Left colon (tissue), 2 donors: ENCODE data around the gene TPGS1. TPM values are rescaled to one million over a fixed set of nuclear protein-coding genes. Genes with fewer than 3 reads are reported as not detected.

Experiments used
- ATAC-seq: fragments of 200-7000 bp; cut with Tn5 transposase; one replicate; pipeline ENCODE4 v1.9.1; 2020; ENCODE audit warnings: mild to moderate bottlenecking, moderate library complexity
- DNase-seq, 2 donors: peaks; one replicate each; pipeline ENCODE4 v3.0.0-alpha.2; 2020
- intact Hi-C, 2 donors: fragments of 100-400 bp; cut with DNase I in 1 of 2; cut with micrococcal nuclease in 1 of 2; formaldehyde crosslinking; loops; one replicate each; pipeline versions ENCODE4 v1.11.2 to v1.14.0; 2022; cut with DNase I, micrococcal nuclease
- long read RNA-seq: library from polyadenylated mRNA; unstranded; transcript quantifications from one replicate; pipeline ENCODE4 v2.0.0, GENCODE V29; 2021
- total RNA-seq, 2 donors: library from RNA; stranded (reverse); fragmentation: NEBNext Ultra II Directional; extraction: Animal tissue kit (Norgen Biotek cat#: 25700); gene quantifications; one replicate each; pipeline ENCODE4 v1.2.1, GENCODE V29; 2021
- donor health status: DM: no; HTN: no; CAD: no.
- donor health status: DM: yes; HTN: yes; CAD: no.

Gene TPGS1
- 10 to 100 TPM; 17.4 to 19.9 TPM for total RNA-seq
- long read RNA-seq, transcript TPGS1-201 (2 exons, 1,114 nt), result major isoform, 52 of 55 reads
- long read RNA-seq, partial matches to known transcripts, result 0 of 55 reads
- long read RNA-seq, other reads (novel, unspliced or antisense), result 1 of 55 reads

- ATAC-seq (peak; percentile 77), DNase-seq (peak; percentile 69 to 93)
Observed at GRCh38 chr19:507286-508203, at the start of gene TPGS1. TPGS1 (plus strand) TSS chr19:507497; CDS start chr19:507507, 10 bp downstream.

DNA sequence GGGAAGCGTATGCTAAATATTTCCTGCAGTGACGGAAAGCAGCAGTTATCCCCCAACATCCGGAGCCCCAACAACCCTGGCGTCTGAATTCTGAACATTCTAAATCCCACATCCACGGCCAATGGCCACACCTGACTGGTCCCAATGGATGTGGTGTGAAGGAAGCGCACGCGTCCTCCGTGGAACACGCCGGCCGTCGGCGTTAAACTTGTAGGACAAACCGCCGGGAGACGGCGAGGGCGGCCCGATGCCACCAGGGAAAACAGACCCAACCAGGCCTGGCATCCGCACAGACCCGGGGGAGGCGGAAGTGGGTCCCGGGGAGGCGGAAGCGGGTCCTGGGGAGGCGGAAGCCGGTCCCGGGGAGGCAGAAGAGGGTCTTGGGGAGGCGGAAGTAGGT lies 49.7 kb upstream of the TPGS1 start:
- intact Hi-C loops, result no loop called here

More at GRCh38 chr19:507286-508203, at the start of gene TPGS1:
- intact Hi-C loops, result no loop called here

DNA sequence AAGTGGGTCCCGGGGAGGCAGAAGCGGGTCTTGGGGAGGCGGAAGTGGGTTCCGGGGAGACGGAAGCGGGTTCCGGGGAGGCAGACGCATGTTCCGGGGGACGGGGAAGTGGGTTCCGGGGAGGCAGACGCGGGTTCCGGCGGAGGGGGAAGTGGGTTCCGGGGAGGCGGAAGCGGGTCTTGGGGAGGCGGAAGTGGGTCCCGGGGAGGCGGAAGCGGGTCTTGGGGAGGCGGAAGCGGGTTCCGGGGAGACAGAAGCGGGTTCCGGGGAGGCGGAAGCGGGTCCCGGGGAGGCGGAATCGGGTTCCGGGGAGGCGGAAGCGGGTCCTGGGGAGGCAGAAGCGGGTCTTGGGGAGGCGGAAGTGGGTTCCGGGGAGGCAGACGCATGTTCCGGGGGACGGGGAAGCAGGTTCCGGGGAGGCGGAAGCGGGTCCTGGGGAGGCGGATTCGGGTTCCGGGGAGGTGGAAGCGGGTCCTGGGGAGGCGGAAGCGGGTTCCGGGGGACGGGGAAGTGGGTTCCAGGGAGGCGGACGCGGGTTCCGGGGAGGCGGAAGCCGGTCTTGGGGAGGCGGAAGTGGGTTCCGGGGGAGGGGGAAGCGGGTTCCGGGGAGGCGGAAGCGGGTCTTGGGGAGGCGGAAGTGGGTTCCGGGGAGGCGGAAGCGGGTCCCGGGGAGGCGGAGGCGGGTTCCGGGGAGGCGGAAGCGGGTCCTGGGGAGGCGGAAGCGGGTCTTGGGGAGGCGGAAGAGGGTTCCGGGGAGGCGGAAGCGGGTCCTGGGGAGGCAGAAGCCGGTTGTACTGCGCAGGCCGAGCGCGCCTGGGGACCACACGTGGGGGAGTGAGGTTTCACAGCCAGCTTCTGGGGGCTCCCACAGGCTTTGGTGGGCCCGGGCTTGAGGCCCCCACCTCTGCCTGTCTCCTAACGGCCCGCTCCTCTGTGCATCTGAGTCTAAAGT lies 48.9 kb upstream of the TPGS1 start:
- ATAC-seq, result no peak
- intact Hi-C loops, result no loop called here
- no peak for DNase-seq

More for the DNA sequence above, 49.7 kb upstream of the TPGS1 start:
- ATAC-seq, result no peak
- no peak for DNase-seq

DNA sequence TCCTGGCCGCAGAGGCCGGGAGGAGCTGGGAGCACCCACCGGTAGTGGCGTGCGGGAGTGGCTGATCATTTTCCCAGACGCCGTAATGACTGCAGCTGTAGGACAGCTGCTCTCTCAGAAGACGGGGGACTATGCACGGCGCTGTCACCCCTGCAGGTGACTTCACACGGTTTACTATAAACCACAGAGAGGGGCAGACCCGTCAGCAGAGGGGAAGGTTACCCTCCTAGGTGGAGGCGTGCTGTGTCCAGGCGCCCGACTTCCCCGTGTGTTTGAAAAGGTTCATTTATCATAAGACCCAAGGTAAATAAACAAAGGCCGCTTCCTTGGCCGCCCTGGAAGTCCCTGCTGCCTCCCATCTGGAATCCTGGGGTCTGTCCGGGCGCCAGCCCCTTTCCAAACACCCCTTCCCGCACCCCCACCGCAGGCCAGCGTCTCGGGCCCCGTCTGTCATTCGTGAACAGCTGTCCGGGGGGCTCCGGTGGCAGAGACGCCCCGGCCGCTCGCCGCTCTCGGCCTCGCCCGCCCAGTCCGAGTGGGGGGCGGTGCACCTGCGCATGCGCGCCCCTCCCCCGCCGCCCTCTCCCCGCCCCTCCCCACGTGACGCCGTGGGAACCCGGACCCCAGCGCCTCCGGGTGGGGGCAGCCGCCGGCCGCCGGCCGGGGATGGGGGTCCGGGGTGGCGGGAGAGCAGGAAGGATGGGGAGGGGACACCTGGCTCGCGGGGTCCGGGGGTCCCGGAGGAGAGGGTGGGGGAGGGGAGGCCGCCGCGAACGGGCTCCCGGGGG lies 47.4 kb upstream of the TPGS1 start:
- ATAC-seq, result peak; percentile 70
- intact Hi-C loops, result no loop called here
- DNase-seq, result peak; percentile 39 to 50

- intact Hi-C loops, result no loop called here
- no peak for DNase-seq
Observed at GRCh38 chr19:460877-461720, 46.2 kb upstream of the TPGS1 start, which contains the start of gene SHC2. SHC2 (minus strand) TSS chr19:461033; CDS start chr19:460996, 37 bp downstream.

GRCh38 chr19:461721-462551 lies 45.4 kb upstream of the TPGS1 start:
- peak; percentile 72 for ATAC-seq
- intact Hi-C loops, result no loop called here
- peak; percentile 57 to 69 for DNase-seq

More at GRCh38 chr19:460877-461720, 46.2 kb upstream of the TPGS1 start, which contains the start of gene SHC2:
- ATAC-seq, result no peak

- ATAC-seq (no peak), DNase-seq (no peak)
- intact Hi-C loops, result no loop called here
Observed at GRCh38 chr19:463483-464207, 43.7 kb upstream of the TPGS1 start.

GRCh38 chr19:464208-464545 lies 43.1 kb upstream of the TPGS1 start:
- intact Hi-C loops, result no loop called here
- DNase-seq (no peak), ATAC-seq (no peak)

GRCh38 chr19:465056-465816 lies 42.1 kb upstream of the TPGS1 start:
- intact Hi-C loops, result no loop called here
- DNase-seq (no peak), ATAC-seq (no peak)

GRCh38 chr19:467554-467953 lies 39.7 kb upstream of the TPGS1 start:
- DNase-seq (no peak), ATAC-seq (no peak)
- intact Hi-C loops, result no loop called here

DNA sequence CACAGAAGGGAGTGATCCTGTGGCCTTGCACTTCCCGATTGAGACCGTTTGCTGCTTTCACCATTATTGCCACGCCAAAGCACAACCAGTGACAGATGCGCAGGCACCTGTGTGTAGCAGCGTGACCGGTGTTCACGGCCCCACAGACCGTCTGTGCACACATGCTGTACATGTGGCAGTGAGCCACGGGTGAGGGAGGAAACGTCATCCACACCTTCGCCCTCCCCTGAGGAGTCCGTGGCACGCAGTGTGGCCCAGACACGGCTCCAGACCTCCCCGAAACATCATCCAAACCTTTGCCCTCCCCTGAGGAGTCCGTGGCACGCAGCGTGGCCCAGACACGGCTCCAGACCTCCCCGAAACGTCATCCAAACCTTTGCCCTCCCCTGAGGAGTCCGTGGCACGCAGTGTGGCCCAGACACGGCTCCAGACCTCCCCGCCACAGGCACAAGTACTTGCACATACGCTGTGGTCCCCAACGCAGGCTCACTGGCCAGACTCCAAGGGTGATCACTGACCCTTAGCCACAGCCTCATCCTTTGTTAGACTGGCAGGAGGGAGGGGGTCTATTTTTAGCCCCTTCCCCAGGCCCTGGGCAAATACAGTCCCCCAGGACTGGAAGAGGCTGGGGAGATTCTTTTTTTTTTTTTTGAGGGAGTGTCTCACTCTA lies 38.6 kb upstream of the TPGS1 start:
- DNase-seq (no peak), ATAC-seq (no peak)
- intact Hi-C loops, result no loop called here

DNA sequence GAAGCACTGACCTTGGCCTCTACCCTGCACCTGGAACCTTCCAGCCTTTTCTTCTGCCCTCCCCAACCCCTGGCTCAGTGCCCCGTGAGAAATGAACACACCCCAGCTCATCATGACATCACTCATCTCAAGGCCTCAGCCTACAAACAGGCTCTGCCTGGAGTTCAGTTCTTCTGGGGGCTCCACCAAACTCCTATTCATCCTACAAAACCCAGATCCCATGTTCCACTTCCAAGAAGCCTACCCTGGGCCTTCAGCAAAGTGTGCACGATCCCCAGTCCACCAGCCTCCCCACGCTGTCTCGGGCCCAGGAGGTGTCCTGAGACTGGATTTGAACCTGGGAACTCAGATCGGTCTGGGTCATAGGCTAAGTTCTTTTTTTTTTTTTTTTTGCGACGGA lies 37.5 kb upstream of the TPGS1 start:
- DNase-seq (no peak), ATAC-seq (no peak)
- intact Hi-C loops, result no loop called here

DNA sequence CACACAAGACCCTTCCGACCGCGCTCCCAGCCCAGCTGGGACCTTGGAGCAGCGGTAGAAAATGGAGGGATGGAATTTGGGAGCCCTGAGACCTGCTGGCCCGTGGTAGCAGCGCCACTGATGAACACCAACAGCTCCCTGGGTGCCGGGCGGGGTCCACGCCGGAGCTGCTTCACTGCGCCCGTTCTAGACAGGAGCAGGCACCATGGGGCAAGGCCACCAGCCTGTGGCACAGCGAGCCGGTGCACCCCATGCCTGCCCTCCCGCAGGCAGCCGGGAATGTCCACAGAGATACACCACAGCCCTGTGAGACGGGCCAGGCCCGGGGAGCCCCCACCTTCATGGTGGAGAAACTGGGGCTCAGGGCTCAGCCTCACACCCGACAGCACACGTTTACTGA lies 36.6 kb upstream of the TPGS1 start:
- ATAC-seq (no peak), DNase-seq (no peak)
- intact Hi-C loops, result no loop called here

- DNase-seq, result no peak
- no peak for ATAC-seq
- intact Hi-C loops, result no loop called here
Observed at GRCh38 chr19:472005-472858, 35.1 kb upstream of the TPGS1 start.
